Measurements from ENCODE around the gene CD200R1L. TPM values are rescaled to one million over a fixed set of nuclear protein-coding genes. Genes with fewer than 3 reads are reported as not detected.
A peak's percentile ranks its signal among the peaks of the same experiment; 100 is the strongest.

Gene CD200R1L
- total and polyA plus RNA-seq, 2 experiments from 2014 or later, result not detected

DNA sequence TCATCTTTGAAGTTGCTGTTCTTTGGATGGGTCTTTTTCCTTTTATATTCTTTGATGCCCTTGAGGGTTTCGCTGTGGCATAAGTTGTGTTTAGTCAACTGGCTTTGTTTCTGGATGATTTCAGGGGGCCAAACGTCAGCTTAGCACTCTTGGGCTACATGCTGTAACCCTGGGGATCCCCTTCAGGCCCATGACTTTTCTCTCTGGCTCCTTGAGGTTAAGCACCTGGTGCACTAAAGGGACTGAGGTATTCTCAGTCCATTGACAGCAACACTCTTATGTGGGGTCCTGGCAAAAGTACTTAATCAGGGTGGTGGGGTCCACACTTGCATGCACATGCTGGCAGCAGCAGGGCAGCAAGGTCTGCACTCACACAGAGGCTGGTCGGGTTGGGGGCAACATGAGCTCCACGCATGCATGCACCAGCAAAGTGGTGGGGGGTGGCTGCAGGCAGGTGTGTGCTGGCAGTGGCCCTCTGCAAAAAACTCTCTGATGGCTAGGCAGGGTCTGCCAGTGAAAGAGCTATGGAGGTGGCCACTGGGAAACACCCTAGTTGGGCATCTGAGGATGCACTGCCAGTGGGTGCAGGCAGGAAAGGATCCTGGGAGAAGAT, 38.1 kb upstream of the CD200R1L start (continued):
- TF ChIP-seq, protein P1, sequence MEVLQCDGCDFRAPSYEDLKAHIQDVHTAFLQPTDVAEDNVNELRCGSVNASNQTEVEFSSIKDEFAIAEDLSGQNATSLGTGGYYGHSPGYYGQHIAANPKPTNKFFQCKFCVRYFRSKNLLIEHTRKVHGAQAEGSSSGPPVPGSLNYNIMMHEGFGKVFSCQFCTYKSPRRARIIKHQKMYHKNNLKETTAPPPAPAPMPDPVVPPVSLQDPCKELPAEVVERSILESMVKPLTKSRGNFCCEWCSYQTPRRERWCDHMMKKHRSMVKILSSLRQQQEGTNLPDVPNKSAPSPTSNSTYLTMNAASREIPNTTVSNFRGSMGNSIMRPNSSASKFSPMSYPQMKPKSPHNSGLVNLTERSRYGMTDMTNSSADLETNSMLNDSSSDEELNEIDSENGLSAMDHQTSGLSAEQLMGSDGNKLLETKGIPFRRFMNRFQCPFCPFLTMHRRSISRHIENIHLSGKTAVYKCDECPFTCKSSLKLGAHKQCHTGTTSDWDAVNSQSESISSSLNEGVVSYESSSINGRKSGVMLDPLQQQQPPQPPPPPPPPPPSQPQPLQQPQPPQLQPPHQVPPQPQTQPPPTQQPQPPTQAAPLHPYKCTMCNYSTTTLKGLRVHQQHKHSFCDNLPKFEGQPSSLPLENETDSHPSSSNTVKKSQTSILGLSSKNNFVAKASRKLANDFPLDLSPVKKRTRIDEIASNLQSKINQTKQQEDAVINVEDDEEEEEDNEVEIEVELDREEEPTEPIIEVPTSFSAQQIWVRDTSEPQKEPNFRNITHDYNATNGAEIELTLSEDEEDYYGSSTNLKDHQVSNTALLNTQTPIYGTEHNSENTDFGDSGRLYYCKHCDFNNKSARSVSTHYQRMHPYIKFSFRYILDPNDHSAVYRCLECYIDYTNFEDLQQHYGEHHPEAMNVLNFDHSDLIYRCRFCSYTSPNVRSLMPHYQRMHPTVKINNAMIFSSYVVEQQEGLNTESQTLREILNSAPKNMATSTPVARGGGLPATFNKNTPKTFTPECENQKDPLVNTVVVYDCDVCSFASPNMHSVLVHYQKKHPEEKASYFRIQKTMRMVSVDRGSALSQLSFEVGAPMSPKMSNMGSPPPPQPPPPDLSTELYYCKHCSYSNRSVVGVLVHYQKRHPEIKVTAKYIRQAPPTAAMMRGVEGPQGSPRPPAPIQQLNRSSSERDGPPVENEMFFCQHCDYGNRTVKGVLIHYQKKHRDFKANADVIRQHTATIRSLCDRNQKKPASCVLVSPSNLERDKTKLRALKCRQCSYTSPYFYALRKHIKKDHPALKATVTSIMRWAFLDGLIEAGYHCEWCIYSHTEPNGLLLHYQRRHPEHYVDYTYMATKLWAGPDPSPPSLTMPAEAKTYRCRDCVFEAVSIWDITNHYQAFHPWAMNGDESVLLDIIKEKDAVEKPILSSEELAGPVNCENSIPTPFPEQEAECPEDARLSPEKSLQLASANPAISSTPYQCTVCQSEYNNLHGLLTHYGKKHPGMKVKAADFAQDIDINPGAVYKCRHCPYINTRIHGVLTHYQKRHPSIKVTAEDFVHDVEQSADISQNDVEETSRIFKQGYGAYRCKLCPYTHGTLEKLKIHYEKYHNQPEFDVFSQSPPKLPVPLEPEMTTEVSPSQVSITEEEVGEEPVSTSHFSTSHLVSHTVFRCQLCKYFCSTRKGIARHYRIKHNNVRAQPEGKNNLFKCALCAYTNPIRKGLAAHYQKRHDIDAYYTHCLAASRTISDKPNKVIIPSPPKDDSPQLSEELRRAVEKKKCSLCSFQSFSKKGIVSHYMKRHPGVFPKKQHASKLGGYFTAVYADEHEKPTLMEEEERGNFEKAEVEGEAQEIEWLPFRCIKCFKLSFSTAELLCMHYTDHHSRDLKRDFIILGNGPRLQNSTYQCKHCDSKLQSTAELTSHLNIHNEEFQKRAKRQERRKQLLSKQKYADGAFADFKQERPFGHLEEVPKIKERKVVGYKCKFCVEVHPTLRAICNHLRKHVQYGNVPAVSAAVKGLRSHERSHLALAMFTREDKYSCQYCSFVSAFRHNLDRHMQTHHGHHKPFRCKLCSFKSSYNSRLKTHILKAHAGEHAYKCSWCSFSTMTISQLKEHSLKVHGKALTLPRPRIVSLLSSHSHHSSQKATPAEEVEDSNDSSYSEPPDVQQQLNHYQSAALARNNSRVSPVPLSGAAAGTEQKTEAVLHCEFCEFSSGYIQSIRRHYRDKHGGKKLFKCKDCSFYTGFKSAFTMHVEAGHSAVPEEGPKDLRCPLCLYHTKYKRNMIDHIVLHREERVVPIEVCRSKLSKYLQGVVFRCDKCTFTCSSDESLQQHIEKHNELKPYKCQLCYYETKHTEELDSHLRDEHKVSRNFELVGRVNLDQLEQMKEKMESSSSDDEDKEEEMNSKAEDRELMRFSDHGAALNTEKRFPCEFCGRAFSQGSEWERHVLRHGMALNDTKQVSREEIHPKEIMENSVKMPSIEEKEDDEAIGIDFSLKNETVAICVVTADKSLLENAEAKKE (CRISPR knock-in tag; IDR thresholded peaks at IDR 0.05), result no peak
- TF ChIP-seq JUNB (IDR thresholded peaks at IDR 0.05; ENCODE audit: unreplicated experiment), result no peak
- TF ChIP-seq CREB1 (CRISPR knock-in tag; IDR thresholded peaks at IDR 0.05; ENCODE audit: low read depth), result no peak
- TF ChIP-seq POLR2AphosphoS5 (IDR thresholded peaks at IDR 0.05; ENCODE audit: low read depth), result no peak
- TF ChIP-seq, protein P2, sequence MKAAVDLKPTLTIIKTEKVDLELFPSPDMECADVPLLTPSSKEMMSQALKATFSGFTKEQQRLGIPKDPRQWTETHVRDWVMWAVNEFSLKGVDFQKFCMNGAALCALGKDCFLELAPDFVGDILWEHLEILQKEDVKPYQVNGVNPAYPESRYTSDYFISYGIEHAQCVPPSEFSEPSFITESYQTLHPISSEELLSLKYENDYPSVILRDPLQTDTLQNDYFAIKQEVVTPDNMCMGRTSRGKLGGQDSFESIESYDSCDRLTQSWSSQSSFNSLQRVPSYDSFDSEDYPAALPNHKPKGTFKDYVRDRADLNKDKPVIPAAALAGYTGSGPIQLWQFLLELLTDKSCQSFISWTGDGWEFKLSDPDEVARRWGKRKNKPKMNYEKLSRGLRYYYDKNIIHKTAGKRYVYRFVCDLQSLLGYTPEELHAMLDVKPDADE (IDR thresholded peaks at IDR 0.05), result no peak

DNA sequence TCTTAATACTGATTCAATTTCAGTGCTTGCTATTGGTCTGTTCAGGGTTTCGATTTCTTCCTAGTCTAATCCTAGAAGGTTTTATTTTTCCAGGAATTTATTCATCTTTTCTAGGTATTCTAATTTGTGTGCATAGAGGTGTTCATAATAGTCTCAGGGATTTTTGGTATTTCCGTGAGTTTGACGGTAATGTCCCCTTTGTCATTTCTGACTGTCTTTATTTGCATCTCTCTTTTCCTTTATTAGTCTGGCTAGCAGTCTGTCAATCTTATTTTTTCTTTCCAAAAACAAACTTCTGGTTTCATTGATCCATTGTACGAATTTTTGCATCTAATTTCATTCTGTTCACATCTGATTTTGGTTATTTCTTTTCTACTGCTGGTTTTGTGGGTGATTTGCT, 35.2 kb upstream of the CD200R1L start:
- H3K4me2 ChIP-seq, result no peak overlapping the region
- peak overlapping the region; percentile 70; the same call in 1 of the 2 replicates for H2AFZ ChIP-seq
- H3K4me3 ChIP-seq, result no peak overlapping the region
- DNase-seq (ENCODE audit: low spot score) (no peak), ATAC-seq (no peak)
- H3K27ac Mint-ChIP-seq, result no peak overlapping the region
- peaks cover 8% of the 10 kb centered on the region; the same call in 1 of the 2 replicates for H3K4me1 ChIP-seq (ENCODE audit: insufficient read depth)
- no peak overlapping the region for H3K4me3 Mint-ChIP-seq
- H3K79me2 ChIP-seq (replicated peaks; ENCODE audit: insufficient read depth), result no peaks in the 10 kb centered on the region
- TF ChIP-seq CREB1 (CRISPR knock-in tag; IDR thresholded peaks at IDR 0.05; ENCODE audit: low read depth) (no peak), JUNB (IDR thresholded peaks at IDR 0.05; ENCODE audit: unreplicated experiment) (no peak)
- TF ChIP-seq, protein P3, sequence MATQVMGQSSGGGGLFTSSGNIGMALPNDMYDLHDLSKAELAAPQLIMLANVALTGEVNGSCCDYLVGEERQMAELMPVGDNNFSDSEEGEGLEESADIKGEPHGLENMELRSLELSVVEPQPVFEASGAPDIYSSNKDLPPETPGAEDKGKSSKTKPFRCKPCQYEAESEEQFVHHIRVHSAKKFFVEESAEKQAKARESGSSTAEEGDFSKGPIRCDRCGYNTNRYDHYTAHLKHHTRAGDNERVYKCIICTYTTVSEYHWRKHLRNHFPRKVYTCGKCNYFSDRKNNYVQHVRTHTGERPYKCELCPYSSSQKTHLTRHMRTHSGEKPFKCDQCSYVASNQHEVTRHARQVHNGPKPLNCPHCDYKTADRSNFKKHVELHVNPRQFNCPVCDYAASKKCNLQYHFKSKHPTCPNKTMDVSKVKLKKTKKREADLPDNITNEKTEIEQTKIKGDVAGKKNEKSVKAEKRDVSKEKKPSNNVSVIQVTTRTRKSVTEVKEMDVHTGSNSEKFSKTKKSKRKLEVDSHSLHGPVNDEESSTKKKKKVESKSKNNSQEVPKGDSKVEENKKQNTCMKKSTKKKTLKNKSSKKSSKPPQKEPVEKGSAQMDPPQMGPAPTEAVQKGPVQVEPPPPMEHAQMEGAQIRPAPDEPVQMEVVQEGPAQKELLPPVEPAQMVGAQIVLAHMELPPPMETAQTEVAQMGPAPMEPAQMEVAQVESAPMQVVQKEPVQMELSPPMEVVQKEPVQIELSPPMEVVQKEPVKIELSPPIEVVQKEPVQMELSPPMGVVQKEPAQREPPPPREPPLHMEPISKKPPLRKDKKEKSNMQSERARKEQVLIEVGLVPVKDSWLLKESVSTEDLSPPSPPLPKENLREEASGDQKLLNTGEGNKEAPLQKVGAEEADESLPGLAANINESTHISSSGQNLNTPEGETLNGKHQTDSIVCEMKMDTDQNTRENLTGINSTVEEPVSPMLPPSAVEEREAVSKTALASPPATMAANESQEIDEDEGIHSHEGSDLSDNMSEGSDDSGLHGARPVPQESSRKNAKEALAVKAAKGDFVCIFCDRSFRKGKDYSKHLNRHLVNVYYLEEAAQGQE (IDR thresholded peaks at IDR 0.05; ENCODE audit: unreplicated experiment), result no peak
- H3K9me3 Mint-ChIP-seq, result no peaks in the 10 kb centered on the region; the same call in 2 of the 3 replicates
- peaks cover 3% of the 10 kb centered on the region; the same call in 2 of the 3 replicates for H3K36me3 Mint-ChIP-seq (ENCODE audit: low read depth)
- no peaks in the 10 kb centered on the region for H3F3A ChIP-seq (replicated peaks; ENCODE audit: low read depth)
- H3K27me3 Mint-ChIP-seq (ENCODE audit: insufficient read depth, low read depth, poor library complexity), result no peaks in the 10 kb centered on the region
- H3K36me3 ChIP-seq (ENCODE audit: insufficient read depth), result no peaks in the 10 kb centered on the region
- H3K27me3 ChIP-seq (ENCODE audit: insufficient read depth), result no peaks in the 10 kb centered on the region
- H3K9me2 ChIP-seq (ENCODE audit: insufficient read depth), result peaks cover 4% of the 10 kb centered on the region; the same call in 1 of the 2 replicates
- H3K27ac ChIP-seq (ENCODE audit: low read depth), result no peak overlapping the region
- H4K20me1 ChIP-seq (replicated peaks; ENCODE audit: insufficient read depth), result no peaks in the 10 kb centered on the region
- H3K4me1 Mint-ChIP-seq, result no peaks in the 10 kb centered on the region; the same call in 2 of the 3 replicates
